ENCODE results near the gene GMFB. TPM values are rescaled to one million over a fixed set of nuclear protein-coding genes. Genes with fewer than 3 reads are reported as not detected.

GMFB gene
- 64.2 and 73.3 TPM in 2 replicates for total RNA-seq (2014; rRNA removed; shearing (Covaris generic))

DNA sequence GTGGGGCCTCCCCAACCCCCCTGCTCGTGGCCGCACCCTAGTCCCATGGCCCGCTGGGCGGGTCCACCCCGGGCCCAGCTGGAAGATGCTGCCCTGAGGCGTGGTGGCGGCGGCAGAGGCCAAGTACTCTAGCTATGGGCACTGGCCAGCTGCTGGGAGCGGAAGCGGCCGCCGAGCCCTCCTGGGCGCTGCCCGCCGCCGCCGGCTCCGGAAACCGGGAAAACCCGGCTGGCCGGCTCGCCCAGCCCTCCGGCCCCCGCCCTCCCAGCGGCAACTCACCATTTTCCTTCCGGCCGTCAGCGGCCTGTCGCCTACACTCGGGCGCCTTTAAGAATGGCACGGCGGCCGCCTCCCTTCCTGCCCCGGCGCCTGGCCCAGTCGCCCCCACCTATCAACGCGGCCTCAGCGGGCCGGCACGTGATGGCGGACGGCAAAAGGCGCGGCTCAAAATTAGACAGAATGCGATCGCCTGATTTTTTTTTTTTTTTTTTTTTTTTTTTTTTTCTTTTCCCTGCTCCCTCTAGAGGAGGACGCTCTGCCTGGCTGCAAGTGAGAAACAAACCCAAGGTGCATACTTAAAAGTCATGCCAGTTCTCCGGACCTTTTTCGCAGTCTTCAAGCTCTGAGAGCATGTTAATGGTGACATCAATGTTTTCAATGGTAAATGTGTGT, at the start of gene GMFB:
Gene GMFB (minus strand): TSS at position 335 of the 672 bp plus-strand sequence. CDS start 53 bp downstream, at position 282.
- H3K36me3 ChIP-seq (replicated peaks; ENCODE audit: control insufficient read depth, insufficient read depth, low read length) = no peaks in the 10 kb centered on the region
- peak within 1 kb of the TSS; percentile 89 for H3K4me3 ChIP-seq (ENCODE audit: insufficient read depth, low read depth, low read length)
- no peaks in the 10 kb centered on the region for H3K27me3 ChIP-seq (ENCODE audit: control insufficient read depth, insufficient read depth, low read length)
- peak; percentile 92 for DNase-seq

DNA sequence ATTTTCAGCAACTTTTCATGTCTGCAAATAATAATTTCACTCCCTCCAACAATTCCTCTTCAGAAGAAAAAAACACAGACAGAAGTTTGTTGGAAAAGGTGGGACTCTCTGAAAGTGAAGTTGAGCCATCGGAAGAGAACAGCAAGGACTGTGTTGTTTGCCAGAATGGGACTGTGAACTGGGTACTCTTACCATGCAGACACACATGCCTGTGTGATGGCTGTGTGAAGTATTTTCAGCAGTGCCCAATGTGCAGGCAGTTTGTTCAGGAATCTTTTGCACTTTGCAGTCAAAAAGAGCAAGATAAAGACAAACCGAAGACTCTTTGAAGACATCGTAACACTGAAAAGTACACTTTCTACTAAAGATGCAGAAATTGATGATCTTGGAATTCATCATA, 49.3 kb upstream of the GMFB start:
- DNase-seq = no peak
- peaks cover 2% of the 10 kb centered on the region; the same call in 1 of the 2 replicates for H3K36me3 ChIP-seq (replicated peaks; ENCODE audit: control insufficient read depth, insufficient read depth, low read length)
- H3K4me3 ChIP-seq (ENCODE audit: insufficient read depth, low read depth, low read length) = no peak overlapping the region
- H3K27me3 ChIP-seq (ENCODE audit: control insufficient read depth, insufficient read depth, low read length) = no peaks in the 10 kb centered on the region

DNA sequence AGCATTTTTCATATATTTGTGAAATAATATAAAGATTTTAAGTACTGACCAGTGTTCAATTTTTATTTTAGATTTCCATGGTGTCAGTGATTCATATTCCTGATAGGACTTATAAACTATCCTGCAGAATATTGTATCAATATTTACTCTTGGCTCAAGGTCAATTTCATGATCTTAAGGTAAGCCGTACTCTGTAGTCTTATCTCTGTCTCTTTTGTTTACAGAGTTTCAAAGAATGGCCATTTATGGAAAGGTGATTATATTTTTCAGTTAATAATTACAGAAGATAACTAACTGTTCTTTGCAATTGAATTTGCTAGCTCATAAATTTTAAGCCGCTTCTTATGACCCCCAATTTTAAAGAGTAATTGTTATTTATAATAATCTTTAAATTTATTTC, 48.9 kb upstream of the GMFB start:
- H3K27me3 ChIP-seq (ENCODE audit: control insufficient read depth, insufficient read depth, low read length) = no peaks in the 10 kb centered on the region
- no peak overlapping the region for H3K4me3 ChIP-seq (ENCODE audit: insufficient read depth, low read depth, low read length)
- H3K36me3 ChIP-seq (replicated peaks; ENCODE audit: control insufficient read depth, insufficient read depth, low read length) = peaks cover 2% of the 10 kb centered on the region; the same call in 1 of the 2 replicates
- no peak for DNase-seq

DNA sequence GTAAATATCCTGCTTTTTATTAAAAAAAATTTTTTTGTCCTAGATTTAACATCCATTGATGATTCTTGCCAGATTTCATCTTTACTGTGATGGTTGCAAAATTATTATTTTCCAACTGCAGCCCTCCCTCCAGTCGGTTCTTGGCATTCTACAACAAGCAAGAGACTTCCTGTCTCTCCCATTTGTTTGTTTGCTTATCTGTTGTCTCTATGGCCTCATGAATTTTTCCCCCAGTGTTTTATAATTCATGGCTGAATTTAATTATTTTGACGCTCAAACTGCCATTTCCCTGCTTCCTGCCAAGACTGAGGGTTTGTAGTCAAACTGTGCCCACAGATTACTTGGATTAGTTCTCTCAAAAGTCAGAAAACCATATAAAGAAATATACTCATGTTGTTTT, 46.9 kb upstream of the GMFB start:
- peaks cover 2% of the 10 kb centered on the region; the same call in 1 of the 2 replicates for H3K36me3 ChIP-seq (replicated peaks; ENCODE audit: control insufficient read depth, insufficient read depth, low read length)
- DNase-seq = no peak

DNA sequence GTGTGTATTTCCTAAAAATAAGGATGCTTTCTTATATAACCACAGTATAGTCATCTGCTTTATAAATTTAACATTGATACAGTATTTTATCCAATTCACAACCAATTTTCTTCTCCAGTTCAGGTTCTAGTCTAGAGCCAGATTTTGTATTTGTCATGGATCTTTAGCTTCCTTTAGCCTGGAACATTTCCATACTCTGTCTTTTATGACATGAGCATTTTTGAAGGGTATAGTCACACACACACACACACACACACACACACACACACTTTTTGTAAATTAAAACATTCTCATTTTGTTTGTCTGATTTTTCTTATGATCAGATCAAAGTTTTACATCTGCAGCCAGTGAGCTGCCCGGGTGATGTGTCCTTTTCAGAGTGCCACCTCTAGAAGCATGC, 46.3 kb upstream of the GMFB start:
- no peaks in the 10 kb centered on the region for H3K27me3 ChIP-seq (ENCODE audit: control insufficient read depth, insufficient read depth, low read length)
- no peak overlapping the region for H3K4me3 ChIP-seq (ENCODE audit: insufficient read depth, low read depth, low read length)
- DNase-seq = no peak
- peaks cover 2% of the 10 kb centered on the region; the same call in 1 of the 2 replicates for H3K36me3 ChIP-seq (replicated peaks; ENCODE audit: control insufficient read depth, insufficient read depth, low read length)

More for the DNA sequence above, 46.9 kb upstream of the GMFB start:
- H3K27me3 ChIP-seq (ENCODE audit: control insufficient read depth, insufficient read depth, low read length) = no peaks in the 10 kb centered on the region
- H3K4me3 ChIP-seq (ENCODE audit: insufficient read depth, low read depth, low read length) = no peak overlapping the region

DNA sequence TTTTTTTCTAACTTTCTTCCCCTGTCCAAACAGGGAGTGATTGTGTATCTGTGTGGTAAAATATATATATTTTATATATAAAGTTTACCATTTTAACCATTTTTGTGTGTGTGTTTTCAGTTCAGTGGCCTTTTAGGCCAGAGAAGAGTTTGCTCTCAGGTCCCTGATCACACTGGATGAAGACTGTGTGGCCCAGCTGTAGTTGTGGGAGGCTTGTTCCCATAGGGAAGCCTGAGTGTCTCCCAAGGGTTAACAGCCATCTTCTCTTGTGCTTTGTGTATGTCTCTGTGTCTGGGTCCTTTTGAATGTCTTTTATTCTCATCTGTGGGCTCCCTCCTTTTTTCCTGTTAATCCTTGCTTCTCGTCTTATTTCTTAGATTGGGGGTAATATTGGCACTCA, 44.3 kb upstream of the GMFB start:
- Histone ChIP-seq H3K27me3 (ENCODE audit: control insufficient read depth, insufficient read depth, low read length) (no peaks in the 10 kb centered on the region), H3K36me3 (replicated peaks; ENCODE audit: control insufficient read depth, insufficient read depth, low read length) (peaks cover 1% of the 10 kb centered on the region; the same call in 1 of the 2 replicates), H3K4me3 (ENCODE audit: insufficient read depth, low read depth, low read length) (no peak overlapping the region)
- DNase-seq = no peak

DNA sequence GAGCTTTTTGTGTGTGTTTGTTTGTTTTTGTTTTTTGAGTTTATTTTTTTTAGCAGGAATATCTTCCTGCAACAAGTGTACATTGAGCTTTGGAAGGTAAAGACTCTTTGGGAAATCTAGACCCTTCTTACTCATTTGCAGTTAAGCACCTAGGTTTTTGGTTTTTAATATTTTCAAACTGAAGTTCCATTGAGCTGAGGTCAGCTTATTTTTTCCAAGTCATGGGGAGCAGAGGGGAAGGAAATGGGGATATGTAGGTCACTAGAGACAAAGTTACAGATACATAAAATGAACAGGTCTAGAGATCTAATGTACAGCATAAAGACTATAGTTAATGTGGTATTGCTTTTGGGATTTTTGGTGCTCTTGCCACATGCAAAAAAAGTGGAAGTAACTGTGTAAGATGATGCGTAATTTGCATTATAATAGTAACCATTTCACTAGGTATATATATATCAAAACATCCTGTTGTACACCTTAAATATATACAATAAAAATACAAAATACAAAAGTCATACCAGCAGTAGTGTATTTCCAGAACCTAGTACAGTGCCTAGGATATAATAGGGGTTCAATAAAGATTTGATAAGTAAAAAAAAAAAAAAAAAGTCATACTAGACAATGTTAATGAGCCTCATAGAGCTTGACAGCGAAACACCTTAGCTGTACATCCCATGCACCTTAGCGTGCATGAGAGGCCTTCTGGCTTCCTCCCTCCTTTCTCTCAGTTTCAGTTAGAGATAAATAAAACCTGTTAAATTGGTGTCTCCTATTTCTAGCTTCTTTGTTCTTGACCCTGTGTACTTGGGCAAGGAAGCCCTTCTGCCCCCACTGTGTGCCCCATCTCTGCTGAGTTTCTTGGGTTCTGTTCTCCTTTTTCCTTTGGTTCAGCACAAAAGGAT, 43.6 kb upstream of the GMFB start:
- H3K27me3 ChIP-seq (ENCODE audit: control insufficient read depth, insufficient read depth, low read length) = no peaks in the 10 kb centered on the region
- no peak overlapping the region for H3K4me3 ChIP-seq (ENCODE audit: insufficient read depth, low read depth, low read length)
- DNase-seq = no peak
- no peaks in the 10 kb centered on the region; the same call in 1 of the 2 replicates for H3K36me3 ChIP-seq (replicated peaks; ENCODE audit: control insufficient read depth, insufficient read depth, low read length)

DNA sequence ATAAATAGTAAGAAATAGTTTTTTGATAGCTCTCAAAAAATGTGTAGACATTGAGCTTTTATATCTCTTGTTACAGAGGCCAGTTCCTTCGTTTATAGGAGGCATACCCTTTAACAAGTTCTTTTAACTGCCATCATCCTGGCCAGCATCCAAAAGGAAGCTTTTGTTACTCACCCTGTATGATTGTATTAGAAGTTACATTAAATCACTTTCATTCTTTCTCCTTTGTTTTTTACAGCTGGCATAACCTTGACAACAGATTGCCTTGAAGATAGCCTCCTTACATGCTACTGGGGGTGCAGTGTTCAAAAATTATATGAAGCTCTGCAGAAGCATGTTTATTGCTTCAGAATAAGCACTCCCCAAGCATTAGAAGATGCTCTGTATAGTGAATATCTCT, 41.0 kb upstream of the GMFB start:
- H3K27me3 ChIP-seq (ENCODE audit: control insufficient read depth, insufficient read depth, low read length) = no peaks in the 10 kb centered on the region
- H3K4me3 ChIP-seq (ENCODE audit: insufficient read depth, low read depth, low read length) = no peak overlapping the region
- H3K36me3 ChIP-seq (replicated peaks; ENCODE audit: control insufficient read depth, insufficient read depth, low read length) = peaks cover 2% of the 10 kb centered on the region
- no peak for DNase-seq

DNA sequence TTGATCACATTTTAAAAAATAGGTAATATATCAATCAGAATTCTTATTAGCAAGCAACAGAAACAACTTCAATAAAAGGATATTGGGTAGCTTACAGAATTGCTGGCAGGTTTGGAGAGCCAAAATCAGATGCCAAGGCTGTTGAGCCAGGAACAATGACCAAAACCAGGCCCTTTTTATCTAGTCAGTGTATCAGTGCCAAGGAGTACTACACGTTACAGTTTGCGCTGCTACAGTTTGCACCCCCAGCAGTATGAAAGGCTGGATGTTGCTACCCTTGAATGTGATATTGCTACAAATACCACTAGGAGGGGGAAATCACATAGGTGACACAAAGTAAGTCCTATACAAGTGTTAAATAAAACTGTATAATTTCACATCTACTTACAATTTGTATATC, 40.2 kb upstream of the GMFB start:
- Histone ChIP-seq H3K27me3 (ENCODE audit: control insufficient read depth, insufficient read depth, low read length) (no peaks in the 10 kb centered on the region), H3K4me3 (ENCODE audit: insufficient read depth, low read depth, low read length) (no peak overlapping the region), H3K36me3 (replicated peaks; ENCODE audit: control insufficient read depth, insufficient read depth, low read length) (peaks cover 2% of the 10 kb centered on the region)
- DNase-seq = no peak

DNA sequence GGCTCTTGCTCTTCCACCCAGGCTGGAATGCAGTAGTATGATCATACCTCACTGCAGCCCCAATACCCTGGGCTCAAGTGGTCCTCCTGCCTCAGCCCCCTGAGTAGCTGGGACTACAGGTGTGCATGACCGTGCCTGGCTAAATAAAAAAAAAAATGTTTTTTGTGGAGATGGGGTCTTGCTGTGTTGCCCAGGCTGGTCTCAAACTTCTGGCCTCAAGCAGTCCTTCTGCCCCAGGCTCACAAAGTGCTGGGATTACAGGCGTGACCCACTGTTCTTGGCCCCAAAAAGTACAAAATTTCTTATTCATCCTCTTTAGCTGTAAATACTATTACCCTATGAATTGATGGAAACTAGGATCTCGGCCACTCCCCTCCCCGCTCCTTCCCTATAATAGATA, 35.6 kb upstream of the GMFB start:
- H3K4me3 ChIP-seq (ENCODE audit: insufficient read depth, low read depth, low read length) = no peak overlapping the region
- no peaks in the 10 kb centered on the region for H3K27me3 ChIP-seq (ENCODE audit: control insufficient read depth, insufficient read depth, low read length)
- peaks cover 2% of the 10 kb centered on the region for H3K36me3 ChIP-seq (replicated peaks; ENCODE audit: control insufficient read depth, insufficient read depth, low read length)
- no peak for DNase-seq

DNA sequence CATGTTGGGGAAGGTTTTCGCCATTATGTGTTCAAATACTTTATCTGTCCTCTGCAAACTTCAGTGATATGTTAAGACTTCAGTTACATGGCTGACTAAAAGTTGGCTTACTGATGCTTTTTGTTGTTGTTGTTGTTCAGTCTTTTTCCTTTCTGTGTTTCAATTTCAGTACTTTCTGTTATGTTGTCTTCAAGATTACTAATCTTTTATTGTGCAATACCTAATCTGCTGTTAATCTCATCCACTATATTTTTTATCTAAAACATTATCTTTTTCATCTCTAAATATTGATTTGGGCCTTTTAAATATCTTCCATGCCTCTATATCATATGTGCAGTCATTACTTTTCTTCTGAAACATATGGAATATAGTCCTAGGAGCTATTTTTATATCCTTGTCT, 27.9 kb upstream of the GMFB start:
- Histone ChIP-seq H3K27me3 (ENCODE audit: control insufficient read depth, insufficient read depth, low read length) (no peaks in the 10 kb centered on the region), H3K4me3 (ENCODE audit: insufficient read depth, low read depth, low read length) (no peak overlapping the region), H3K36me3 (replicated peaks; ENCODE audit: control insufficient read depth, insufficient read depth, low read length) (peaks cover 1% of the 10 kb centered on the region; the same call in 1 of the 2 replicates)
- DNase-seq = no peak

DNA sequence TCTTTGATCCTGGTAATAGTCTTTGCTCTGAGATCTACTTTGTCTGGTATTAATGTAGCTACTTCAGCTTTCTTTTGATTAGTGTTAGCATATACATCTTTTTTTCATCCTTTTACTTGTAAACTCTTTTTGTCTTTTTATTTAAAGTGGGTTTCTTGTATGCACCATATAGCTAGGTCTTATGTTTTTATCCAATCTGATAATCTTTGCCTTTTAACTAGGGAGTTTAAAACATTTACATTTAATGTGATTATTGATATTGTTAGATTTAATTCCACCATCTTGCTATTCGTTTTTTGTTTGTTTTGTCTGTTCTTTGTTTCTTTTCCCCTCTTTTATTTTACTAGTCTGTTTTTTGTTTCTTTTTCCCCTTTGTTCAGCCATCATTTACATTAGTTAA, 26.9 kb upstream of the GMFB start:
- H3K4me3 ChIP-seq (ENCODE audit: insufficient read depth, low read depth, low read length) = no peak overlapping the region
- H3K27me3 ChIP-seq (ENCODE audit: control insufficient read depth, insufficient read depth, low read length) = no peaks in the 10 kb centered on the region
- peaks cover 1% of the 10 kb centered on the region; the same call in 1 of the 2 replicates for H3K36me3 ChIP-seq (replicated peaks; ENCODE audit: control insufficient read depth, insufficient read depth, low read length)
- DNase-seq = no peak

DNA sequence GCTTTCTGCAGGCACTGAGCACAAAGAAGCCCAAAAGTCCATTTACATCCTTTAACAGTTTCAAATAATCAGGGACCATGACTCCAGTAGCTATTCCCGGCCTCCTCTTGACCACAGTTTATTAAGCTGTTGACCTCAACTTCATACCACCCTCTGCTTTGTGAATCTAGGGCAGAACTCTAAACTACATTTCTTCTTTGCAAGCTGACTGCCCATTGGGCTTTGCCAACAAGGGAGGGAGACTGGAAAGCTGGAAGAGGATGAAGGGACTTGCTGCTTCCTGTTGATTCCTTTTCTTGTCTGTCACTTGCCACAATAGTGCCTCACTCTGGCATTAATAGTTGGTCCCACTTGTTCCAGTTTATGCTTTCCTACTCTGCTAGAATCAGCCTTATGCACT, 23.6 kb upstream of the GMFB start:
- no peaks in the 10 kb centered on the region for H3K27me3 ChIP-seq (ENCODE audit: control insufficient read depth, insufficient read depth, low read length)
- no peak for DNase-seq
- H3K36me3 ChIP-seq (replicated peaks; ENCODE audit: control insufficient read depth, insufficient read depth, low read length) = peaks cover 1% of the 10 kb centered on the region; the same call in 1 of the 2 replicates
- H3K4me3 ChIP-seq (ENCODE audit: insufficient read depth, low read depth, low read length) = no peak overlapping the region

DNA sequence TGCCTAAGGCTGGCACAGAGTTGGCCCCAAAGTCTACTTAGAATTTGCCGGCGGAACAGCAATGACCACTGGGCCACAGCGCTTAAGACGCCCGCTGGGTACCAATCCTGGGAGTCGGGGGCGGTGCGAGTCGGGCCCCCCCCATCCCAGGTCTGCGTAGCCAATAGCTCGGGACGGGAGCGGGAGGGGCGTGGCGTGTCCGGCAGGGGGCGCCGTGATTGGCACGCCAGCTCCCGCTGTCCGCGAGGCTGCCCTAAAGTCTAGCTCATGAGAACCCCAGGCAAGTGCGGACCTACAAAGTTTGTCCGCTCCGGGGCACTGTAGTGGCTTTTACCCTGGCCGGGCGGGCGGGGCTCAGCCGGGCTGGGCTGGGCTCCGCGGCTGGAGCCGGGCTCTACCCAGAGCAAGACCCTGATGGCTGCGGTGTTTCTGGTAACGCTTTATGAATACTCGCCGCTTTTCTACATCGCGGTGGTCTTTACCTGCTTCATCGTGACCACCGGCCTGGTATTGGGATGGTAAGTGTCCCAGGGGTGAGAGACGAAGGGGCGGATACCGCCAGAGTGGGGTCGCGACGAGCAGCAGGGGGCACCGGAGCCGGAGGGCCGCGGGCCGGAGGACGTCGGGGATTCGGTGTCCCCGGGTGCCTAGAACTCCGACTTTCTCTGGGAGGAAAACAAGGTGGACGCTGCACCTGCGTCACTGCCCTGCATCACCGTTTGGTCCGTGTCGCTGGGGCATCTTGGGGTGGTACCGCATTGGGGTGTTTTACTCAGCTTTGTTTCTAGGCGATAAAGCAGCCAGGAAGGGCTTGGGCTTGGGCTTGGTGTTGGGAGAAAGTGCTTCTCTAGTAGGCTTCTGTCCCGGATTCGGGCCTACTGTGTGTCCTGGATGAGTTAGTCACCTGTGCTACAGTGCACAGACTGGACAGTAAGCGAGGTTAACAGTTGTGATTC, 21.0 kb upstream of the GMFB start, which contains the start of gene CGRRF1:
Gene CGRRF1 (plus strand): TSS at position 361 of the 956 bp plus-strand sequence. CDS start 54 bp downstream, at position 415.
- H3K27me3 ChIP-seq (ENCODE audit: control insufficient read depth, insufficient read depth, low read length) = no peaks in the 10 kb centered on the region
- H3K36me3 ChIP-seq (replicated peaks; ENCODE audit: control insufficient read depth, insufficient read depth, low read length) = peaks cover 1% of the 10 kb centered on the region; the same call in 1 of the 2 replicates
- peak within 1 kb of the TSS; percentile 94 for H3K4me3 ChIP-seq (ENCODE audit: insufficient read depth, low read depth, low read length)
- DNase-seq = peak; percentile 96

Data from H7 (cell line).